CD4-positive, alpha-beta T cell treated with Interleukin-17A for 1 hour (primary cell): ENCODE results near the gene MDGA2.

ENCODE experiments used
- DNase-seq: peaks from one replicate; pipeline ENCODE4 v3.0.0-alpha.2; 2020

The MDGA2 gene

DNA sequence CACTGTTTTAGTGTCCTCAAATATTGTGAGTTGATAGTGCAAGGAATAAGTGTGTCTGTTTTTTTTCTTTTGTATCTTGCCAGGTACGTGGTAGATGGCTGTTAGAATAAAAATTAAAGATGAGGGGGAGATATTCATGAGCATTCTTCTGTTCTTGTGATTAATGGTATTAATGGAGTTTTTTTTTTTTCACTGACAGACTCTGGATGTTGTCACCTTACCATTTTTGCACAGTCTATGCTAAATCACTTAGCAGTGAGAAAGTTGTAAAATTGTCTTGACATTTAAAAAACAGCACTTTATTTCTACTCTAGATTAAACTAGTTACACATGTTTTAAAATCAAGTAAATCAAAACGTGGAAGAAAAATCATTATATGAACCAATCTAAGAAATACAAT is 204.3 kb downstream of the MDGA2 start:
- DNase-seq = no peak

DNA sequence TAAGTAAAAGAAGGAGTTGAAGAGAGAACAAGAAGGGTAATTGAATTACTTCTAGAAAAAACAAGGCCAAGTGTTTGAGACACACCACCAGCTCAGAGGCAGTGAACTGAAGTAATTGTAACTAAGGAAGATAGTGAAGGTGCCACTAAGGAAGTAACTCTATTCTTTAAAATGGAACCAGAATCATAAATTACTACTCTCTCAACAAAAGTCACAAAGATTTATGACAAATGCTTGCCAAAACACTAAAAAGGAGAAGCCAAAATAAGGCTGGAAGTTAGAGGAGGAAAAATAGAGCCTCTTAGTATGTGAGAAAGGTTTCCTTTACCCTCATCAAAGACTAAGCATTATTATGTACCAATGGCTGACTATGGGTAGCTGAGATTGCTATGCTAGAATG is 208.5 kb downstream of the MDGA2 start:
- DNase-seq = no peak

DNA sequence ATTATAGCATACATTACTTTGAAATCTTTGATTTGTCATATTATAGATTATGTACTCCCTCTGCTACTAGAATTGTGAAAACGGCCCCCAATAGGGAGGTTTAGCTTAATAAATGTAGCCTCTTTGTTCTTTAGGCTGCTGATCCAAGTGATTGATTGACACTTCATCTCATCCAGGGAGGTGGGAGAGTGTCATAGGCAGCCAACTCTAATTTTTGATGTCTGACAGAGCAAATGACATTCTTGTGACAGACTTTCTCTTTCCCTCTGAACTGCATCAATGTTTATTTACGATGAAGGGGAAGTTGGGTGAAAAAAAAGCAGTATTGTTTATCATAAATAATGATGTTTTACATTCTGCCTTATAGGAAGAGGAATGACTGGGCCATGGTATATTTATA is 221.4 kb downstream of the MDGA2 start:
- DNase-seq = no peak

DNA sequence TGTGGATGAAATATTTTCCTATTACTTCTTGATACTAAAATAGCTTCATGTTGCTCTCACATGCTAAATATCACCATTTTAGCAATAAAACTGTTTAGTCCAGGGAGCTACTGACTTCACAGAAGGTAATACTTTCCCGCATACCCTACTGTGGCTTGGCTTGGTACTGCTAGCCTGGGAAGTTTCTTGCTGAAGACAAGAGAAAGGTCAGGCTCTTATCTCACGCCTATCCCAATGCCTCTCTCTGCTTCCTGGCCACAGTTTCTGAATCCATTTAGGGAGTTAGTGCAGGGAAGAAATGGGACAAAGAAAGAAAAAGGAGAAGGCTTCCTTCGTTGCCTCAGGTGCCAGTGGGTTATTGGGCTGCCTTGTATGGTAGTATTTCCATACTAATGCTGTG is 228.3 kb downstream of the MDGA2 start:
- no peak for DNase-seq

DNA sequence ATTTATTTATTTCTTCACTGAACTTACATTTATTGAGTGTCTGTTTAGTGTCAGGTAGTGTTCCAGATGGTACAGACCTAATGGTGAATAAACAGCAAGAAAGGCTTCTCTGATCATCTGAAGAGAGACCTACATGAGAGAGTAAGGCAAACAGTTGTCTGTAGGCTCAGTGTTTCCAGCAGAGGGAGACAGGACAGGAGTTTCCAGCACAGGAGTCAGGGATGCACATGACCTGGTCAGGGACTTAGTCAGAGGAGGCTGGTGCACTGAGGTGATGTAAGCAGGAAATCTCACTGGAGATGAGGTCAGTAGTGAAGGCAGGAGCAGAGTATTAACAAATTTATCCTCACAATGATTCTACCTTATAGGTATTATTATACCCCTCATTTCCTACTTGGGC is 233.2 kb downstream of the MDGA2 start:
- DNase-seq = no peak

DNA sequence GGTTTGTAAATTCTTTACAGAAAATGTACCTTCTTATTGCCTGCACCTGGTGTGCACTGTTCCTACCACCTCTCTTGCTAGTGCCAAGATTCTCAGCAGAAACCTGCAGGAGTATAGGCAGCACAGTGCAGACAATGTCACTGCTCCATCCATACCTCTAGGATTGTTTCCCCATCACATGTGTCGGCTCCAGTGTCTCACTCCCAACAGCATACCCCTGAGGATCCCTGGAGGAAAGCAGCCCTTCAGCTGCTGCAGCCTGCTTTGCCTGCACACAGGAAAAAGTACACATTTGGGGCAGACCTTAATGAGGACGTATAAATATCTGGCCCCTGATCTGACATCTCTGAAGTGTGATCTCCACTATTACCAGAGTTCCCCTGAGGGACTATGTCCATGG is 235.5 kb downstream of the MDGA2 start:
- DNase-seq = no peak

DNA sequence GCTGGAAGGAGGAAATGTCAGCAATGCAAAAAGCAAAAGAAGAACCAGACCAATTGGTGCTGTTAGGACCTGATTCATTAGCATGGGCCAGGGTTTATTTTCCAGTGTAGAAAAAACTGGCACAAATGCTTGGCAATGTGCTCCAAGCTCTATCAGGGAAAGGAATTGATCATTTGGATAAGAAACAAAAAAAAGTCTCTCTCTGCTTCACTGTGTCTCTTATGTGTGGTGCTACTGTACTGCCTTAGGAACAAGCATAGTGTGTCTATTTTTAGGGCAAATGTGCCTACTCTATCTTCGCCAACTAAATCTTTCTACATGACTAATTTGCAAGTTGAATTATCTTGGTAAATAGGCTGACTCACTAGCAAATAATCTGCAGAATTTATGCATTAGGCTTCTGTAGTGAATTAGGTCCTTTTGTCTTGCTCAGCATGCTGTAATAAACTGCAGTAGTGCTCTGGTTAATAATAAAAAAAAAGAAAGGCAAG is 236.7 kb downstream of the MDGA2 start:
- DNase-seq = no peak

DNA sequence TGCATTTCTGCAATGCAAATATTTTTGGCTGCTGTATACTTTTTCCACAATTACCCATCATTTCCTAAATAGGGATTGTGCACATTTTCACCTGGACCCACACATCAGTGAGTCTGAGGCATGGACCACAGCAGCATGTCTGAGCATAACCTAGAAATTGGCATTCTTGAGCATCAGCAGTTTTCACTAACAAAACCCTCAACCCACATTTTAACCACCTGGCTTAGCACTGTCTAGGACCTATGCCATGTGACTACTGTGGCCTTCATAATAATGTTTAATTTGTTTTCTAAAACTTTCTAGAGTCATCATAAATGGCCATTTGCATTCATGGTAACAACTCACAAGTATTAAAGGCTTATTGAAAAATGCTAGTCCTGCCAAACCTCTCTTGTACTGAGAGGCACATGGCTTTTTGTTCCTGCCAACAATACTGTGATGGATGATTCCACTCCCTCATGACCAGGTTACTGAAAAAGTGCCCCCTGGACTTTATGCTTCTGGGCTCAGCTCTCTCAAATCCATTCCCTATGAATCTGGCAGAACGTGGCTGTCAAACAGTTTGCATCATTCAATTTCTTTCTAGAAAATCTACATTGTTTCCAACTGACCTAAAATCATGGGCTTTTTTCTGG is 240.0 kb downstream of the MDGA2 start:
- no peak for DNase-seq

DNA sequence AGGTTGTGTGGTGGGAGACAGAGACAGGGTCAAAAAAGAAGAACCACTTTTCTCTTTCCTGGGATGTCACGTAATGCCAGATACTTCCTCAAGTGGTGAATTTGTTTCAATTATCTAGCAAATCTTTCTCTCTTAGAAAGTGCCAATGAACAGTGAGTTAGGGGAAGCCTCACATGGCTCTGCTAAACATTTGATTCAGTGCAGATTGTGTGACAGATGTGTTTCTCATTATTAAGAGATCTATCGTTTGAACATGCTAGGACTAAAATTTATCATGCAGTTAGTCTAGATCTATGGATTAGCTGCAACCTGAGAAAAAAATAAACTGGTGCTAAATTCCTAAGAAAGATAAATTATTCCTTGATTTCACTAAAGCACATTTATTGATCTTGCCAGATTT is 247.8 kb downstream of the MDGA2 start:
- DNase-seq = no peak

DNA sequence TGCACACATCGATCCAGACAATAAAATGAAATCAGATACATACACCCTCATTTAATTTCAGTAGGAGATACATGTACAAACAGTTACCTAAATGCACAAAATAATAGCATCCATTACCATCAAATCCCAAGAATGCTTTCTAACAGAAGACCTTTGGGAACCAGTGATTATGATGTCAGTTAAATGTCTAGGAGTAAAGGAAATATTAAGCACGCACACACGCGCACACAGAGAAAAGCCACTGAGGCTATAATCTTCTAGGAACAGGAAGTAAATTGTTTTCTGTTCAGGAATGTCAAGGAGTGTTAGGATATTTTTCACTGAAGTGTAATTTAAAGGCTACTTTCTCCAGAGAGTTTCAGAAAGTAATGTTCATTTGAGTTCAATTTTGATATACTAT is 250.1 kb downstream of the MDGA2 start:
- DNase-seq = no peak

DNA sequence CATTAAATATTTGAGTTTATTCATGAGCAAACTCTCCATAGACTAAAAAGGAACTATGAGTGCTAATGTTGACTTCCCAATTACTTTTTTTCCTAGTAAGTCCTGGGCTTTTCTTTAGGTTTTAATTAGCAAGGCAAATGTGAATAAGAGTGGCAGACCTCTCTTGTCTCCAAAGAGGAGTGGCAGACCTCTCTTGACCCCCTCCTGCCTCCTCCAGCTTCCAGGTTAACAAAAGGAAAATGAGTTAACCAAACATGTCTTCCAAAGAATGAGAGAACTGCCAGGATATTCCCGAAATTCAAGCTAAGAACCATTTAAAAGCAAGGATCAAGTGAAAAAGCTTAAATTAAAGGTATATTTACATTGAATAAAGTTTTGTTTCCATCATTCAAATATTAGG is 253.2 kb downstream of the MDGA2 start:
- DNase-seq = no peak

DNA sequence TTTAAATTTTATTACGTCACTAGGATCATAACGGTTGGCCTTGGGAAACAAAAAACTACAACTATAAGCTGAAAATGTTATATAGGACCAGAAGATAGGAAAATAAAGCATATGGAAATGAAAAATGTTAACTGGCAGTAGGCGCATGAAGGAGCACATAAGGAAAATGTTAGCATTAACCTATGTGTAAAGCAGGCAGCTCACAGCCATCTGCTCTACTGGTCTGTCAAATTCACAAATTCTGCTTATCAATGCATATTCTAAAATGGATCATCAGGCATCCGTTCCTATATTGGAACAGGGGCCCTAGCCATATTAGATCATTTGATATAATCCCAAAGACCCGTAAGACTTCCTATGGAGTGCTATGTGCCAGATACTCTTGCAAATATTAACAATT is 263.9 kb downstream of the MDGA2 start:
- no peak for DNase-seq

DNA sequence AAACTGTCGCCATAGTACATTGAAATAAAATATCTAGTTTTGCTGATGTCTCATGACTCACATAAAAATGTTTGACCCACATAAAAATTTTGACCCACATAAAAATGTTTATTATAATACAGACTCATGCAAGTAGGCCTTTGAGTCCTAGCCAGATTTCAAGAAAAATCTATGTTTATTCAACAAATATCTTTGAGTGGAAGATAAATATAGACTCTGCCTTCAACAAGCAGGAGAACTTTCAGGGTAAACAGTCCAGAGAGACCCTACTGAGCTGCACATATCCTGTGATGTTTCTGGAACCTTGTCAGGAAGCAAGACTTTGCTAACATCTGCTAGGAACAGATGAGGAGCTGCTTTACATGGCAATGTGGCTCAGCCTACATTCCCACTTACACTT is 283.1 kb downstream of the MDGA2 start:
- DNase-seq = no peak

DNA sequence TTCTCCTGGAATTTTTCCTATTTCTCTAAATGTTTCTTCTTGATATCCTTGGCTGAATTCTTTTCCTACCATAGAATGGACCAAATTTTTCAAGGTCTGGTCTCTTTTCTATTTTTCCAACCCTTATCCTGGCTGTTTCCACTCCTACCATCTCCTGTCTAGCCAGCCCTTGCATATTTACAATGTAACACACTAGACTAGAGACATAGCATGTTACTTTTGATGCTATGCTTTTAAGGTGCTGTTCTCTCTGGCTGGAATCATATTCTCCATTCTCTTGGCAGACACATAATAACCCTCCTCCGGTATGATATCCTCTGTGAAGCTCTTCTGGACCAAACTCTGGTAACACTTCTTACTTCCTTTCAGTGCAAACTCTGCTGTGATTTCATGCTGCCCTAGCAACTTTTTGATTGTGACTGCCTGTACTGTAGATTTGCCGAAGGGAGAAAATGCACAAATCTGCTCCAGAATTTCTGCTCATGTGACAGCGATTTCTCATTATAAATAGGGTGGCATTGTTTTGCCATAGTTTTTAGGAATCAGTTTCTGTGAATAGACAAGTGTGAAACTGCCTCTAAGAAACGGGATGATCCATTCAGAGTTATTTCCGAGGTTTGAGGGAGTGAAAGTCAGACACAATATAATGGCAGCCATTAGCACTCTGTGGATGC is 284.4 kb downstream of the MDGA2 start:
- no peak for DNase-seq

DNA sequence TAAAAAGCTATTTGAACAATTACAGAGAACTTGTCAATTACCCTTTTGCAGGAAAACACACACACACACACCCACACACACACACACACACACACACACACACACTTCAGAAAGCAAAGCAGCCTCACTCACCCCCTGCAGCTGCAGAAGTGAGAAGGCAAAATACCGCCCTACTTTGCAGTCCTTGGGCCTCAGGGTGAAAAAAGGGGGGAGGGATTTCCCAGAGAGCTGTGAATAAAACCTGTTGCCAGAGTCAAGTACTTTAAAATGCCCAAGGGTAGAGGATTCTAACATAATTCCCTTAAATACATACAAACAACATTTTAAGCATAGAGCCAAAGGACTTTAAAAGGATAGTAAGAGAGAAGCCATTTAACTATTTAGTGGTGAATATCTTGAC is 285.9 kb downstream of the MDGA2 start:
- no peak for DNase-seq

DNA sequence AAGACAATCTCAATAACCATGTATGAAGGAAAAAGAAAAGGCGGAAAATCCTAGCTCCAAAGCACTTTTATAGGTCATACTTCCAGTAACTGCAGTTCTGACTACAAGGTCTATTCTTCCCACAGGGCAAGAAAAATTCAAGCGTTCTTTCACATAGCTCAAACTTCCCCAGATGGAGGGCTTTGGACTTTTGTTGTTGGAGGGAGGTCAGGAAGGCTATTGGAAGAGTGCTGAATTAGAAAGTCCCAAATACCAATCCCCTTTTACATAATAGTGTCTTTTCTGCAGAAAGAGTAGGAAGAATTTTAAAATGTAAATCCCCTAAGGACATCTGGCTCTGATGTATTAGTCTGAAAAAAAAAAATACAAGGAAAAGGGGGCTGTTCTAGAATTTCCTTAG is 309.4 kb downstream of the MDGA2 start:
- no peak for DNase-seq

DNA sequence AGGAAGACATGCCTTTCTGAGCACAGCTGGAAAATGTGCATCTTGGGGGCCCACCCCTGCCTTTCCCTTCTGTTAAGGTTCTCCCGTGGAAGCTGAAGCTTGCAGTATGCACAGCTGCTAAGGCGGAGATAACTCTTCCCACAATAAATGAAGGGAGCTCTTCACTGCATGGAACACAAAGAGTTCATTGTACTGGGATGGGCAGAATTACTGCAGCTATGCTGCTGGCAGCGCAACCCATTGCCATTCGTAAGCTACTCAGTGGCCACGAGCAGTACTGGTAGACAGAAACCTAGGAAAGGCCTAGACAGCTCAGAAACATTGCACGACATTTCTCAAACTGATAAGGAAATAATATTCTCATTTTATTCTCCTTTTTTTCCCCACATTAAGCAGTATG is 310.2 kb downstream of the MDGA2 start:
- DNase-seq = no peak

DNA sequence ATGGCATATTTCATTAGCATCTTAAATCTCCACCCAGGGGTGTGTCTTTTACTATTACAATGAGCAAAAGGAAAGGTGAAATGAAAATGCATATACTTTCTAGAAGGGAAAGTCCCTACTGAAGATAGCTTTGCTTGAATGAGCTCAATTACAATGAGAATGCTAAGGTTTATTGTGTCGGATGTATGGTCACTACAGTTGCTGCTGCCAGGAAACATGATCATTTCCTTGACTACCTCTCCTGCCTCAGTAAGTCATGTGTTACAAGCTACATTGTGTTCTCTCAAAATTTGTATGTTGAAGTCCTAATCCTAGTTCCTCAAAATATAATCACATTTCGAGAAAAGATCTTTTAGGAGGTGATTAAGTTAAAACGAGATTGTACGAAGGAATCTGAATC is 322.2 kb downstream of the MDGA2 start:
- DNase-seq = no peak

DNA sequence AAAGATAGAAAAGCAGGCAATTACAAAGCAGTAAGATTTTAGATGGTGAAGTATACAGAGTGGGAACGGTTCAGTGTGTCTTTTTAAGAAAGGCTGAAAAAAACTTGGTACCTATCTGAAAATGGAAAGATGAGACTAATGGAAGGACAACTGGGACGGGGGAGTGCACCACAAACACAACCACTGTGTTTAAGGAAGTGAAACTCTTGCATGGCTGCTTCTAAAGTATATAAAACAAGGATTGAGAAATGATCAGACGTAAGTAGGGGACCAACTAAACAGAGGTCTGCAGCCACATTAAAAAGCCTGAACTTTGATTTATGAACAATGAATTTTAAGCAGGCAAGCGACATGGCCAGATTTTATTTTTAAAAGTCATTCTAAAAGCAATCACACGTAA is 328.6 kb downstream of the MDGA2 start:
- DNase-seq = no peak

DNA sequence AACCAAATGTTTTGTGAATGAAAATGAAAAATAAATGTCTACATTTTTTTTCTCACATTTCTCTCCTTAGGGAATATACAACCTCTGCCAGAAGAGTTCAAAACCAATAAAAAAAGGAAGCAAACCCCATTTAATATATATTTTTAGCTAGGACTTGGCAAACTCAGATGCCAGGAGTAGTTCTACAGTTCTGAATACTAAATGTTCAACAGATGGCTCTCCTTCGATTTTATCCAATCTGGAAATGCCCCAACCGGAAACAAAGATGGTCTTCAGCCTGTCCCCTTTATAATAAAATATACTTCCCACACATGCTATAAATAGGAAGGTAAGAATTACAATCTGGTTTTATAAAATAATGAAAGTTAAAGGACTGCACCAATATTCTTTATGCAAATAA is 330.4 kb downstream of the MDGA2 start:
- no peak for DNase-seq

DNA sequence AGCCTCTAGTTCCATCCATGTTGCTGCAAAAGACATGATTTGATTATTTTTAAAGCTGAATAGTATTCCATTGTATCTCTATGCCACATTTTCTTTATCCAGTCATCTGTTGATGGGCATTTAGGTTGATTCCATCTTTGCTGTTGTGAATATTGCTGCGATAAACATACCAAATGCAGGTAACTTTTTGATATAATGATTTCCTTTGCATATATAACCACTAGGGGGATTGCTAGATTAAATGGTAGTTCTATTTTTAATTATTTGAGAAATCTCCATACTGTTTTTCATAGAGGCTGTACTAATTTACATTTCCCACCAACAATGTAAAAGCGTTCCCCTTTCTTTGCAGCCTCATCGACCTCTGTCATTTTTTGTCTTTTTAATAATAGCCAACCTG is 342.5 kb downstream of the MDGA2 start:
- DNase-seq = no peak

DNA sequence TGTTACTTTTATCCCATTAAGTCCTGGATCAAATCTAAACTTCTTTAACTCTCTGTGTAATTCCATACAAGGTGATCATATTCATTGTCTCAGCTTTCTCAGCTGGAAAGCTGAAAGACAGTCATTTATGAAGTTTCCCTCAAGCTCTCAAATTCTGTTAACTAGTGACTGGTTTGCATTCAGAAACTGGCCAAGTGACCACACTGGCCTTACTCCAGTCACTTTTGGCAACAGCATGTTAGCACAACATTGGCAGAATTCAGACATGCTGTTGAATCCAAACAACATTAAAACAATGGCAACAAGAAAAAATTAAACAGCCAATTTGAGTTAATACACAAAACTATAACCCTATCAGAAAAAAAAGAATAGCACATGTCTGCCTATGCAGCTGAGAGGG is 343.3 kb downstream of the MDGA2 start:
- no peak for DNase-seq

DNA sequence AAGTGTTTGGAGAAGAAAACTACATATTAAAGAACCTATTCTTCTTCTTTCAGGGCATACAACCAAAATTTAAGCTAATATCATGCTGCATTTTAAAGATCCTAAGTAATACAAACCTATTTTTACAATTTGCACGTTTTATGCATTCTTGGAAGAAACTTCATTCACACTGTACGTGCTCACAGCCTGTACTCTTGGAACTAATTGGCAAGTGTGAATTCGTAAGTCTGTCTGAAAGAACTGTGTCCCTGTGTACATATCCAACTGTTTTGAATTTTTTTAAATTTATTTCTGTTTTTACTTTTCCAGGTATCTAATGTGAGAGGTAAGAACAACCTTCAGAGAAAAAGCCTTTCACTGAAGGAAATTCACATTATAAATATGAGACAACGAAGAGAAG is 347.0 kb downstream of the MDGA2 start:
- DNase-seq = no peak

DNA sequence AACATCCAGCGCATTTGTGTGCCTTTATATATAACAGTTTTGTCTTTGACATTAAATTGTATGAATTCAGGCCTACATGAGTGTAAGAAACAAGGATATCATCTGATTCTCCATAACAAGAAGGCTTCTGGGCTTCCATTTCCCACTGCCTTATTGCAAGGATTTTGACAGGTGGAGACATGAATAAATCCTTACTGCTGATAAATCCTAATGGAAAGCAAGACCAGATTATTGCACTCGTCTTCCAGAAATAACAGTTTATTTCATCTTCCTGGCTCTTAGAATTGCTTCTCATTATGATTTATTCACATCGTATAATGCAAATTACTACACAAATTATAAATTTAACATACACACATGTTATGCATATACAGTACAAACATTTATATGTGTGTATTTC is 348.1 kb downstream of the MDGA2 start:
- no peak for DNase-seq

DNA sequence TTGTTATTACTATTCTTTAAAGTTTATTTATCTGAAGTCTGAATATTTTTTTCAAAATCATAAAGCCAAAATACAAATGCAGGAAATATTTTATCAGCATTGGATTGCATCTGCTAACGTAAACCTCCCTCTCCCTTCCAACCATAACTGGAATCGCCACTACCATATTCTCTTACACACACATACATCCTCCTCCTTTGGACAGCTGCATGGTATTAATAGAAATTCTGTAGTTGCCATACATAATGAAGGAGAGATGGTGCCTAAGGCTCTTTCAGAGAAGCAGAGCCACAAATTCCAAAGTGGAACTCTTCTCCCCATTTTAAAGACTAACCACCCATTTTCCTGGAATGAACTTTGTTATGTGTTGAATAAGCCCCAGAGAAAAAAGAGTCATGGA is 352.7 kb downstream of the MDGA2 start:
- no peak for DNase-seq
